Adrenal gland (tissue), 12 donors: ENCODE results near the gene FAM181A. TPM values are rescaled to one million over a fixed set of nuclear protein-coding genes. Genes with fewer than 3 reads are reported as not detected.

Experiments used
- DNase-seq, 7 donors: peaks; one replicate each; pipeline ENCODE4 v3.0.0-alpha.2; 2019 to 2020
- H3K27ac ChIP-seq, 5 donors: fragments of 200-600 bp; sonication (generic) in 4 of 5; 1 replicate in 3 of 5; 2 replicates in 2 of 5; pipeline versions ENCODE4 v1.5.1 to v1.8.0; 2016 to 2020; ENCODE audit warnings: mild to moderate bottlenecking in 1 of 5
- H3K27me3 ChIP-seq: fragments of 200-600 bp; 2 replicates; pipeline ENCODE4 v1.8.0; 2021
- H3K36me3 ChIP-seq, 2 donors: fragments of 200-600 bp; replicated peaks in 1 of 2; 1 replicate in 1 of 2; 2 replicates in 1 of 2; pipeline versions ENCODE4 v1.5.1 to v1.8.0; 2018 to 2022
- H3K4me1 ChIP-seq, 2 donors: fragments of 200-600 bp; replicated peaks in 1 of 2; 1 replicate in 1 of 2; 2 replicates in 1 of 2; pipeline versions ENCODE4 v1.5.1 to v1.8.0; 2018 to 2021
- H3K4me3 ChIP-seq, 4 donors: fragments of 200-600 bp; sonication (generic) in 3 of 4; one replicate each; pipeline ENCODE4 v1.5.1; 2016 to 2018
- H3K9me3 ChIP-seq, 3 donors: fragments of 200-600 bp; sonication (generic) in 1 of 3; replicated peaks in 1 of 3; 1 replicate in 2 of 3; 2 replicates in 1 of 3; pipeline versions ENCODE4 v1.5.1 to v1.8.0; 2016 to 2021
- CTCF ChIP-seq, 6 experiments: fragments of 450-650 bp in 4 of 6; fragments of 200-600 bp in 2 of 6; sonication (generic) in 1 of 6; IDR thresholded peaks; 1 replicate in 5 of 6; 2 replicates in 1 of 6; pipeline versions ENCODE4 v1.5.1 to v1.8.0; 2016 to 2021; ENCODE audit warnings: antibody characterized with exemption in 6 of 6, mild to moderate bottlenecking in 2 of 6, moderate library complexity in 1 of 6
- POLR2A ChIP-seq, 2 donors: fragments of 450-650 bp; IDR thresholded peaks; one replicate each; pipeline ENCODE4 v1.6.1; 2017; ENCODE audit warnings: antibody characterized with exemption in 2 of 2, mild to moderate bottlenecking in 2 of 2, moderate library complexity in 1 of 2
- WGBS, 4 donors: extraction: QIAGEN DNeasy Blood & Tissue Kit in 2 of 4; methylation state at CpG; one replicate each; pipeline versions ENCODE4 v1.1.5 to v1.1.7; 2013 to 2017; 5-methylcytosine and 5-hydroxymethylcytosine counted together
- intact Hi-C, 2 donors: fragments of 100-400 bp; cut with DNase I; formaldehyde crosslinking; loops; one replicate each; pipeline versions ENCODE4 v1.14.1 to v1.15.0; 2022 to 2023
- polyA plus RNA-seq, 3 donors: library from polyadenylated mRNA; stranded (reverse); fragments of 200-250 nt in 2 of 3; fragments of 350-450 nt in 1 of 3; fragmentation: Illumina TruSeq in 1 of 3; extraction: RNeasy Lipid Tissue Mini Kit (QIAGEN cat#74804) in 1 of 3; gene quantifications; one replicate each; pipeline ENCODE4 v1.2.3, GENCODE V29; 2013 to 2014
- total RNA-seq, 9 donors: library from RNA; depleted of rRNA in 4 of 9; stranded (reverse); fragments of >200 nt in 4 of 9; fragments of 120-200 nt in 1 of 9; fragmentation: NEBNext Ultra II Directional in 1 of 9; extraction: Animal tissue kit (Norgen Biotek cat#: 25700) in 1 of 9; gene quantifications; one replicate each; pipeline versions ENCODE4 v1.1.0 to v1.2.4, GENCODE V29; 2013 to 2023
- donor health status: healthy with polysubstance abuse.
- donor health status: Bipolar disorder and iron deficiency.
- donor health status: DM: yes; HTN: yes; CAD: no.
- donor health status: DM: no; HTN: no; CAD: no.
- donor health status: DM: no; HTN: no; CAD: no.
- donor health status: DM: yes; HTN: yes; CAD: no.

Gene FAM181A
- total and polyA plus RNA-seq, 12 donors, result not detected

- Histone ChIP-seq H3K4me1 (no peaks in the 10 kb centered on the region), H3K4me3 (no peak overlapping the region), H3K9me3 (no peaks in the 10 kb centered on the region), H3K27me3 (no peaks in the 10 kb centered on the region), H3K36me3 (no peaks in the 10 kb centered on the region), H3K27ac (no peak overlapping the region)
- 73 to 82% (median 80%) methylated on average over 4 of the region's 4 CpGs for WGBS, 4 donors
- DNase-seq, result no peak
- intact Hi-C loops, result no loop called here
- no peak for TF ChIP-seq CTCF (IDR thresholded peaks at IDR 0.05)
- no peak for TF ChIP-seq POLR2A (IDR thresholded peaks at IDR 0.05)
Observed at GRCh38 chr14:93905623-93906022, 21.5 kb upstream of the FAM181A start.

- Histone ChIP-seq H3K9me3 (no peaks in the 10 kb centered on the region), H3K27me3 (no peaks in the 10 kb centered on the region), H3K4me1 (no peaks in the 10 kb centered on the region), H3K4me3 (no peak overlapping the region), H3K36me3 (no peaks in the 10 kb centered on the region), H3K27ac (no peak overlapping the region)
- TF ChIP-seq POLR2A (IDR thresholded peaks at IDR 0.05) (no peak), CTCF (IDR thresholded peaks at IDR 0.05) (peak; percentile 37 to 63 (median 52))
- WGBS, 4 donors, result 48 to 52% (median 51%) methylated on average over 15 of the region's 15 CpGs
- intact Hi-C loops, result no loop called here
- peak; percentile 38 to 81 (median 62) for DNase-seq
Observed at GRCh38 chr14:93906341-93907329, 20.5 kb upstream of the FAM181A start.

DNA sequence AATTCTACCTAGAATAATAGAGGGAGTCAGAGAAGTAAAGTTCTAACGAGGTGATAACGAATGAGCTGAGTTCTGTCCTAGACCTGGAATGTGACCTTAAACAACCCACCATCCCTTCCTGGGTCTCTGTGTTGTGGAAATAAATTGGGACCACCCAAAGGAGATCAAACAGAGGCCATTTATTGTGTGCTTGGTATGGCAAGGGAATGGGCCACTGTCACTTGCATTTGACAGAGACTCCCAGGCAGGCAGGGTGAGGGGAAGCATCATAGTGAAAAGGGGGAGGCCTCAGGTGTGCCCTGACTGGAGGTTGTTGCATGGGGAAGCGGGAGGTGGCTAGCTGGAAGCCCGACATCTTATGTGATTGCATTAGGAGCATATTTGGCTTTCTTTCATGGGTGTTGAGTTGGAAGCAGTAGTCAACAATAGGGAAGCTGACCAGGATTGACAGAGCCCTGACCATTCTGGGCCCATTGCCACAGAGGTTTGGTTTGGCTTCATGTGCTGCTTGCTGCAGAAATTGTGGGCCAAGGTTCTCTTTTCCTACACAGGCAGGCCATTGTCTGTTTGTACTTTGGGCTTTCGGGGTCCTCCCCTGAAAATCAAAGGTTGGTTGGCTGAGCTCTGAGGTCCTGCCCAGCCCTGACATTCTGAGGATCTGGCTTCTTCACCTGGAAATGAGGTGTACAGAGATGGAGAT, 17.6 kb upstream of the FAM181A start:
- DNase-seq, result no peak
- no peaks in the 10 kb centered on the region for H3K36me3 ChIP-seq
- no peak for TF ChIP-seq POLR2A (IDR thresholded peaks at IDR 0.05)
- H3K4me1 ChIP-seq, result no peaks in the 10 kb centered on the region
- H3K27me3 ChIP-seq, result no peaks in the 10 kb centered on the region
- no peak overlapping the region for H3K4me3 ChIP-seq
- H3K9me3 ChIP-seq, result no peaks in the 10 kb centered on the region
- 80 to 90% (median 87%) methylated on average over 5 of the region's 5 CpGs for WGBS, 4 donors
- intact Hi-C loops, result no loop called here
- no peak overlapping the region for H3K27ac ChIP-seq

GRCh38 chr14:93911975-93912615, 15.0 kb upstream of the FAM181A start:
- DNase-seq, result no peak
- TF ChIP-seq CTCF (IDR thresholded peaks at IDR 0.05), result no peak
- TF ChIP-seq POLR2A (IDR thresholded peaks at IDR 0.05), result no peak
- no peaks in the 10 kb centered on the region for H3K9me3 ChIP-seq
- no peaks in the 10 kb centered on the region for H3K36me3 ChIP-seq
- 81 to 87% (median 83%) methylated on average over 3 to 5 of the region's 5 CpGs for WGBS, 4 donors
- intact Hi-C loops, result no loop called here
- no peak overlapping the region for H3K4me3 ChIP-seq
- H3K27me3 ChIP-seq, result no peaks in the 10 kb centered on the region
- no peaks in the 10 kb centered on the region for H3K4me1 ChIP-seq
- no peak overlapping the region for H3K27ac ChIP-seq
